ENCODE results near the gene DCAF12. TPM values are rescaled to one million over a fixed set of nuclear protein-coding genes. Genes with fewer than 3 reads are reported as not detected.

Gene DCAF12
- total and polyA plus RNA-seq, 2 of the 13 experiments (the other 11 are each of a cell fraction or from before 2014, with no cell fraction given): 26.8 to 37.4 TPM

GRCh38 chr9:34048727-34049629 is 77.5 kb downstream of the DCAF12 start, which contains the start of gene UBAP2 (continued):
- TF ChIP-seq REST (IDR thresholded peaks at IDR 0.05; ENCODE audit: borderline replicate concordance in 1 of 2, low read depth in 1 of 2, low read length in 2 of 2) (peak in 1 of 2 experiments; percentile 69; a peak in 1 of 4 replicates), GRHL1 (CRISPR knock-in tag; conservative IDR thresholded peaks at IDR 0.05) (no peak), DDIT3 (CRISPR knock-in tag; IDR thresholded peaks at IDR 0.05) (0 out of 2 replicates have a peak, but pooled peaks have one; percentile 51), ZNF138 (CRISPR knock-in tag; IDR thresholded peaks at IDR 0.05; ENCODE audit: low read depth) (peak; percentile 65; the same call in 1 of the 2 replicates), KDM5B (CRISPR knock-in tag; IDR thresholded peaks at IDR 0.05; ENCODE audit: borderline replicate concordance) (peak; percentile 63), ZNF614 (CRISPR knock-in tag; IDR thresholded peaks at IDR 0.05; ENCODE audit: borderline replicate concordance) (no peak; the same call in 1 of the 2 replicates), MIER2 (CRISPR knock-in tag; IDR thresholded peaks at IDR 0.05) (peak; percentile 53; the same call in 1 of the 2 replicates), GMEB2 (CRISPR knock-in tag; IDR thresholded peaks at IDR 0.05; ENCODE audit: low read depth) (peak; percentile 50; the same call in 1 of the 2 replicates), MIER3 (CRISPR knock-in tag; IDR thresholded peaks at IDR 0.05; ENCODE audit: borderline replicate concordance) (0 out of 2 replicates have a peak, but pooled peaks have one; percentile 12), ZNF329 (CRISPR knock-in tag; IDR thresholded peaks at IDR 0.05; ENCODE audit: low read depth) (0 out of 2 replicates have a peak, but pooled peaks have one; percentile 37)
- TF ChIP-seq, protein P1, sequence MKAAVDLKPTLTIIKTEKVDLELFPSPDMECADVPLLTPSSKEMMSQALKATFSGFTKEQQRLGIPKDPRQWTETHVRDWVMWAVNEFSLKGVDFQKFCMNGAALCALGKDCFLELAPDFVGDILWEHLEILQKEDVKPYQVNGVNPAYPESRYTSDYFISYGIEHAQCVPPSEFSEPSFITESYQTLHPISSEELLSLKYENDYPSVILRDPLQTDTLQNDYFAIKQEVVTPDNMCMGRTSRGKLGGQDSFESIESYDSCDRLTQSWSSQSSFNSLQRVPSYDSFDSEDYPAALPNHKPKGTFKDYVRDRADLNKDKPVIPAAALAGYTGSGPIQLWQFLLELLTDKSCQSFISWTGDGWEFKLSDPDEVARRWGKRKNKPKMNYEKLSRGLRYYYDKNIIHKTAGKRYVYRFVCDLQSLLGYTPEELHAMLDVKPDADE (CRISPR knock-in tag; IDR thresholded peaks at IDR 0.05): peak; percentile 55; the same call in 1 of the 2 replicates
- TF ChIP-seq, protein P2, sequence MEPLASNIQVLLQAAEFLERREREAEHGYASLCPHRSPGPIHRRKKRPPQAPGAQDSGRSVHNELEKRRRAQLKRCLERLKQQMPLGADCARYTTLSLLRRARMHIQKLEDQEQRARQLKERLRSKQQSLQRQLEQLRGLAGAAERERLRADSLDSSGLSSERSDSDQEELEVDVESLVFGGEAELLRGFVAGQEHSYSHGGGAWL (CRISPR knock-in tag; IDR thresholded peaks at IDR 0.05): peak; percentile 62; the same call in 1 of the 2 replicates
- TF ChIP-seq, protein P3, sequence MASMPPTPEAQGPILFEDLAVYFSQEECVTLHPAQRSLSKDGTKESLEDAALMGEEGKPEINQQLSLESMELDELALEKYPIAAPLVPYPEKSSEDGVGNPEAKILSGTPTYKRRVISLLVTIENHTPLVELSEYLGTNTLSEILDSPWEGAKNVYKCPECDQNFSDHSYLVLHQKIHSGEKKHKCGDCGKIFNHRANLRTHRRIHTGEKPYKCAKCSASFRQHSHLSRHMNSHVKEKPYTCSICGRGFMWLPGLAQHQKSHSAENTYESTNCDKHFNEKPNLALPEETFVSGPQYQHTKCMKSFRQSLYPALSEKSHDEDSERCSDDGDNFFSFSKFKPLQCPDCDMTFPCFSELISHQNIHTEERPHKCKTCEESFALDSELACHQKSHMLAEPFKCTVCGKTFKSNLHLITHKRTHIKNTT (CRISPR knock-in tag; IDR thresholded peaks at IDR 0.05): no peak
- TF ChIP-seq, protein P4, sequence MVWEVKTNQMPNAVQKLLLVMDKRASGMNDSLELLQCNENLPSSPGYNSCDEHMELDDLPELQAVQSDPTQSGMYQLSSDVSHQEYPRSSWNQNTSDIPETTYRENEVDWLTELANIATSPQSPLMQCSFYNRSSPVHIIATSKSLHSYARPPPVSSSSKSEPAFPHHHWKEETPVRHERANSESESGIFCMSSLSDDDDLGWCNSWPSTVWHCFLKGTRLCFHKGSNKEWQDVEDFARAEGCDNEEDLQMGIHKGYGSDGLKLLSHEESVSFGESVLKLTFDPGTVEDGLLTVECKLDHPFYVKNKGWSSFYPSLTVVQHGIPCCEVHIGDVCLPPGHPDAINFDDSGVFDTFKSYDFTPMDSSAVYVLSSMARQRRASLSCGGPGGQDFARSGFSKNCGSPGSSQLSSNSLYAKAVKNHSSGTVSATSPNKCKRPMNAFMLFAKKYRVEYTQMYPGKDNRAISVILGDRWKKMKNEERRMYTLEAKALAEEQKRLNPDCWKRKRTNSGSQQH (CRISPR knock-in tag; IDR thresholded peaks at IDR 0.05; ENCODE audit: low read depth): no peak; the same call in none of the 2 replicates
